Gastrocnemius medialis (tissue), 4 donors: ENCODE data around the gene ARHGEF18. TPM values are rescaled to one million over a fixed set of nuclear protein-coding genes. Genes with fewer than 3 reads are reported as not detected.

ENCODE experiments used
- ATAC-seq, 2 donors: fragments of 150-250 bp; one replicate each; pipeline ENCODE4 v1.9.1; 2016
- DNase-seq, 2 donors: peaks; one replicate each; pipeline ENCODE4 v3.0.0-alpha.2; 2019
- H3K27ac ChIP-seq, 4 donors: fragments of 200-600 bp; sonication (generic); 1 replicate in 1 of 4; 2 replicates in 3 of 4; pipeline ENCODE4 v1.5.1; 2016 to 2018; ENCODE audit warnings: mild to moderate bottlenecking in 2 of 4, moderate library complexity in 1 of 4
- H3K27me3 ChIP-seq, 3 donors: fragments of 200-600 bp; sonication (generic) in 2 of 3; 1 replicate in 1 of 3; 2 replicates in 2 of 3; pipeline versions ENCODE4 v1.5.1 to v1.6.0; 2016 to 2019; ENCODE audit warnings: mild to moderate bottlenecking in 1 of 3, moderate library complexity in 1 of 3
- H3K36me3 ChIP-seq, 2 donors: fragments of 200-600 bp; sonication (generic) in 1 of 2; one replicate each; pipeline ENCODE4 v1.5.1; 2017 to 2018
- H3K4me1 ChIP-seq, 2 donors: fragments of 200-600 bp; sonication (generic) in 1 of 2; one replicate each; pipeline ENCODE4 v1.5.1; 2016 to 2017; ENCODE audit warnings: mild to moderate bottlenecking in 2 of 2
- H3K4me3 ChIP-seq, 4 donors: fragments of 200-600 bp; sonication (generic) in 3 of 4; 1 replicate in 1 of 4; 2 replicates in 3 of 4; pipeline ENCODE4 v1.5.1; 2016 to 2019; ENCODE audit warnings: mild to moderate bottlenecking in 2 of 4
- H3K9me3 ChIP-seq, 3 donors: fragments of 200-600 bp; sonication (generic) in 2 of 3; 1 replicate in 1 of 3; 2 replicates in 2 of 3; pipeline ENCODE4 v1.5.1; 2016 to 2019
- POLR2A ChIP-seq, 2 donors: fragments of 450-650 bp; IDR thresholded peaks; one replicate each; pipeline ENCODE4 v1.6.1; 2017; ENCODE audit warnings: antibody characterized with exemption in 2 of 2, mild to moderate bottlenecking in 2 of 2, moderate library complexity in 2 of 2
- in situ Hi-C, 4 donors: fragments of 200-750 bp; cut with MboI; loops; one replicate each; pipeline versions ENCODE4 v1.15.0 to v1.8.0; 2017; ENCODE audit warnings: low sequenced_read_pairs in 4 of 4
- intact Hi-C: fragments of 100-400 bp; cut with DNase I; formaldehyde crosslinking; loops from one replicate; pipeline ENCODE4 v1.15.1; 2023; ENCODE audit warnings: low total_unique reads
- total RNA-seq, 4 donors: library from RNA; depleted of rRNA; stranded (reverse); fragments of >200 nt; gene quantifications; one replicate each; pipeline versions ENCODE4 v1.1.0 to v1.2.3, GENCODE V29; 2016
- TF ChIP-seq, protein P1 (sequence below), 5 experiments: fragments of 450-650 bp in 3 of 5; fragments of 200-600 bp in 2 of 5; sonication (generic) in 2 of 5; IDR thresholded peaks in 4 of 5; conservative IDR thresholded peaks in 1 of 5; 1 replicate in 4 of 5; 2 replicates in 1 of 5; pipeline ENCODE4 v1.5.1; 2016 to 2019; ENCODE audit warnings: antibody characterized with exemption in 5 of 5, mild to moderate bottlenecking in 3 of 5, moderate library complexity in 3 of 5

The ARHGEF18 gene
- total RNA-seq, 4 donors from 2014 or later, result 7.9 to 11.3 (median 10.2) TPM

- no peak for ATAC-seq
- DNase-seq, result no peak
- in situ Hi-C loops, result loop anchor here in 1 of 4 donors (25.0 kb wide), 1 partner anchor 161 kb away; the partner anchor contains the start of gene PNPLA6
These were observed 27.6 kb downstream of the ARHGEF18 start for GRCh38 chr19:7376151-7376852.

DNA sequence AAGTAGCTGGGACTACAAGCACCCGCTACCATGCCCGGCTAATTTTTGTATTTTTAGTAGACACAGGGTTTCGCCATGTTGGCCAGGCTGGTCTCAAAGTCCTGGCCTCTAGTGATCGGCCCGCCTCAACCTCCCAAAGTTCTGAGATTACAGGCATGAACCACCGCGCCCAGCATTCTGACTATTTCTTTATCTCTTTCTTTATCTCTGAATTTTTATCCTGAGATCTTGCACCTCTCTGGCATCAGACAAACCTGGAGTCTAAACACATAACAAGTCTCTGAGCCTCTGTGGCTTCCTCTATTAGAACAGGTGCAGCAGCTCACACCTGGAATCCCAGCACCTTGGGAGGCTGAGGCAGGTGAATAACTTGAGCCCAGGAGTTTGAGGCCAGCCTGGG lies 28.5 kb downstream of the ARHGEF18 start:
- ATAC-seq, result no peak
- intact Hi-C loops (no loop called here), in situ Hi-C loops (loop anchor here in 1 of 4 donors (25.0 kb wide), 1 partner anchor 160 kb away; the partner anchor contains the start of gene PNPLA6)
- Histone ChIP-seq H3K4me3 (no peak overlapping the region), H3K4me1 (no peaks in the 10 kb centered on the region), H3K27me3 (no peaks in the 10 kb centered on the region), H3K9me3 (no peaks in the 10 kb centered on the region), H3K36me3 (no peaks in the 10 kb centered on the region), H3K27ac (no peak overlapping the region)
- no peak for DNase-seq
- TF ChIP-seq POLR2A (IDR thresholded peaks at IDR 0.05), result no peak
- TF ChIP-seq, protein P1, sequence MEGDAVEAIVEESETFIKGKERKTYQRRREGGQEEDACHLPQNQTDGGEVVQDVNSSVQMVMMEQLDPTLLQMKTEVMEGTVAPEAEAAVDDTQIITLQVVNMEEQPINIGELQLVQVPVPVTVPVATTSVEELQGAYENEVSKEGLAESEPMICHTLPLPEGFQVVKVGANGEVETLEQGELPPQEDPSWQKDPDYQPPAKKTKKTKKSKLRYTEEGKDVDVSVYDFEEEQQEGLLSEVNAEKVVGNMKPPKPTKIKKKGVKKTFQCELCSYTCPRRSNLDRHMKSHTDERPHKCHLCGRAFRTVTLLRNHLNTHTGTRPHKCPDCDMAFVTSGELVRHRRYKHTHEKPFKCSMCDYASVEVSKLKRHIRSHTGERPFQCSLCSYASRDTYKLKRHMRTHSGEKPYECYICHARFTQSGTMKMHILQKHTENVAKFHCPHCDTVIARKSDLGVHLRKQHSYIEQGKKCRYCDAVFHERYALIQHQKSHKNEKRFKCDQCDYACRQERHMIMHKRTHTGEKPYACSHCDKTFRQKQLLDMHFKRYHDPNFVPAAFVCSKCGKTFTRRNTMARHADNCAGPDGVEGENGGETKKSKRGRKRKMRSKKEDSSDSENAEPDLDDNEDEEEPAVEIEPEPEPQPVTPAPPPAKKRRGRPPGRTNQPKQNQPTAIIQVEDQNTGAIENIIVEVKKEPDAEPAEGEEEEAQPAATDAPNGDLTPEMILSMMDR (IDR thresholded peaks at IDR 0.05 in 4 of 5, conservative IDR thresholded peaks at IDR 0.05 in 1 of 5), result no peak

More at GRCh38 chr19:7376151-7376852, 27.6 kb downstream of the ARHGEF18 start:
- no peaks in the 10 kb centered on the region for H3K9me3 ChIP-seq
- H3K27ac ChIP-seq, result no peak overlapping the region
- H3K4me1 ChIP-seq, result no peaks in the 10 kb centered on the region
- H3K4me3 ChIP-seq, result no peak overlapping the region
- TF ChIP-seq POLR2A (IDR thresholded peaks at IDR 0.05), result no peak
- TF ChIP-seq, protein P1 (IDR thresholded peaks at IDR 0.05 in 4 of 5, conservative IDR thresholded peaks at IDR 0.05 in 1 of 5), result no peak
- no peaks in the 10 kb centered on the region for H3K27me3 ChIP-seq
- H3K36me3 ChIP-seq, result no peaks in the 10 kb centered on the region
- intact Hi-C loops, result no loop called here

DNA sequence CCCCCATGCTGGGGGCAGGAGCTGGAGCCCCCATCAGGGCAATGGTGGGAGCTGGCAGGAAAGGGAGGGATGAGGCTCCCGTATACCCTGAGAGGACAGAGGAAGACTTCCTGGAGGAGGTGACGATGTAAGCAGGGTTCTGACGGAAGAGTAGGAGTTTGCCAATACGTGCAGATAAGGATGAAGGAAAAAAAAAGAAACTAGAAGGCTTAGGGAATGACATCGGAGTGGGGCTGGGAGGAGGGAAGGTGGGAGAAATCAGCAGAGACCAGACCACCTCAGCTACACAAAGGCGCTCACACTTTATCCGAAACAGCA lies 32.3 kb downstream of the ARHGEF18 start:
- no peak overlapping the region for H3K27ac ChIP-seq
- H3K9me3 ChIP-seq, result no peaks in the 10 kb centered on the region
- TF ChIP-seq, protein P1 (IDR thresholded peaks at IDR 0.05 in 4 of 5, conservative IDR thresholded peaks at IDR 0.05 in 1 of 5), result no peak
- no peak for TF ChIP-seq POLR2A (IDR thresholded peaks at IDR 0.05)
- no peak for ATAC-seq
- no peak for DNase-seq
- H3K4me3 ChIP-seq, result no peak overlapping the region
- intact Hi-C loops (no loop called here), in situ Hi-C loops (loop anchor here in 1 of 4 donors (25.0 kb wide), 1 partner anchor 156 kb away; the partner anchor contains the start of gene PNPLA6)
- H3K27me3 ChIP-seq, result no peaks in the 10 kb centered on the region
- no peaks in the 10 kb centered on the region for H3K4me1 ChIP-seq
- no peaks in the 10 kb centered on the region for H3K36me3 ChIP-seq

DNA sequence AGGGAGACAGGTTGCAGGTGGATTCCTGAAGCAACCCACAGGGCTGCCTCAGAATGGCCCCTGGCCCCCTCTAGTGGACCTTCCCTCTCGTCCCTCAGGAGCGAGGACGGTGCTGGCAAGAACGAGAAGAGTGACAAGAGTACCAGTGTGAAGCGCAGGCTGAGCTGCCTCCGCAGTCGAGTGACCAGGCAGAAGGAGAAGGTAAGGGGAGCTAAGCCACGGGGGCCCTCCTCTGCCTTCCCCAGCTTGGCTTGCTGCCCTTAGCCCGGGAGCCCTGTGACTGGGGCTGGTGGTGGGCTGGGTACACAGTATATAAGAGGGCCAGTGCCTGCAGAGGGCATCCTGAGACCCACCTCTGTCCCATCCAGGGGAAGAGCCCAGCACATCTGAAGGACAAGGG lies 34.0 kb downstream of the ARHGEF18 start:
- intact Hi-C loops (no loop called here), in situ Hi-C loops (loop anchor here in 1 of 4 donors (25.0 kb wide), 1 partner anchor 155 kb away; the partner anchor contains the start of gene PNPLA6)
- H3K36me3 ChIP-seq, result no peaks in the 10 kb centered on the region
- H3K9me3 ChIP-seq, result no peaks in the 10 kb centered on the region
- no peaks in the 10 kb centered on the region for H3K27me3 ChIP-seq
- H3K27ac ChIP-seq, result no peak overlapping the region
- DNase-seq (no peak), ATAC-seq (no peak)
- H3K4me3 ChIP-seq, result no peak overlapping the region
- no peaks in the 10 kb centered on the region for H3K4me1 ChIP-seq
- TF ChIP-seq, protein P1 (IDR thresholded peaks at IDR 0.05 in 4 of 5, conservative IDR thresholded peaks at IDR 0.05 in 1 of 5), result no peak
- no peak for TF ChIP-seq POLR2A (IDR thresholded peaks at IDR 0.05)
